GM12878 (cell line): ENCODE measurements around the gene FTO. TPM values are rescaled to one million over a fixed set of nuclear protein-coding genes. Genes with fewer than 3 reads are reported as not detected.

Experiments
- ATAC-seq: fragments of 200-7000 bp; cut with Tn5 transposase; 3 replicates; pipeline ENCODE4 v1.9.1; 2020; ENCODE audit warnings: mild to moderate bottlenecking, moderate library complexity
- BruUV-seq: library from RNA; stranded (reverse); fragments of 400-500 nt; replicated peaks from 2 replicates; lab custom pipeline; 2021; lab: Mats Ljungman, UMichigan
- CTCF ChIA-PET: fragments of 300-600 bp; sonication (Branson Sonifier 250); formaldehyde crosslinking; extraction: SDS; loops from one replicate; lab custom pipeline; 2021; ENCODE audit warnings: inconsistent platforms; lab: Yijun Ruan, JAX
- POLR2A ChIA-PET: fragments of 350-600 bp; formaldehyde crosslinking; extraction: SDS; loops from one replicate; lab custom pipeline; 2021; ENCODE audit warnings: inconsistent platforms; lab: Charles Lee
- RAD21 ChIA-PET: fragments of 300-600 bp; sonication (Branson Sonifier 250); formaldehyde crosslinking; loops from one replicate; lab custom pipeline; 2023; ENCODE audit warnings: antibody characterized with exemption; ENCODE audit not compliant: unreplicated experiment; lab: Charles Lee
- SMC1A ChIA-PET: fragments of 300-600 bp; sonication (Branson Sonifier 250); formaldehyde crosslinking; loops from one replicate; lab custom pipeline; 2023; ENCODE audit not compliant: unreplicated experiment, uncharacterized antibody; lab: Charles Lee
- DNase-seq: peaks from one replicate; pipeline ENCODE4 v3.0.0-alpha.2; 2011; ENCODE audit warnings: low read depth, low spot score
- FAIRE-seq: peaks from 3 replicates; lab custom pipeline; 2011; peaks lifted over from hg19 to GRCh38; lab: Jason Lieb, UNC
- H2AFZ ChIP-seq: 2 replicates; pipeline ENCODE4 v1.6.0; 2011; ENCODE audit warnings: low read depth, low read length, control low read depth; ENCODE audit not compliant: control insufficient read depth
- H3K27ac ChIP-seq: 2 replicates; pipeline ENCODE4 v1.5.1; 2011; ENCODE audit warnings: control low read depth; ENCODE audit not compliant: control insufficient read depth, insufficient read depth
- H3K27me3 ChIP-seq, 2 experiments: replicated peaks in 1 of 2; 2 replicates each; pipeline versions ENCODE4 v1.6.0 to v1.6.1; 2011; ENCODE audit warnings: low read length in 1 of 2; ENCODE audit not compliant: control insufficient read depth in 2 of 2, insufficient read depth in 2 of 2
- H3K36me3 ChIP-seq, 2 experiments: 2 replicates each; pipeline ENCODE4 v1.5.1; 2011; ENCODE audit warnings: low read length in 1 of 2; ENCODE audit not compliant: control insufficient read depth in 2 of 2, insufficient read depth in 2 of 2
- H3K4me1 ChIP-seq: 2 replicates; pipeline ENCODE4 v1.6.1; 2011; ENCODE audit warnings: mild to moderate bottlenecking, low read length, moderate library complexity, mixed read lengths; ENCODE audit not compliant: control insufficient read depth, insufficient read depth
- H3K4me2 ChIP-seq: 2 replicates; pipeline ENCODE4 v1.6.0; 2011; ENCODE audit warnings: control low read depth; ENCODE audit not compliant: control insufficient read depth, insufficient read depth
- H3K4me3 ChIP-seq: fragments of 200-600 bp; sonication (generic); 2 replicates; pipeline ENCODE4 v1.5.1; 2016
- H3K79me2 ChIP-seq: 2 replicates; pipeline ENCODE4 v1.6.0; 2011; ENCODE audit warnings: low read length; ENCODE audit not compliant: control insufficient read depth, insufficient read depth
- H3K9ac ChIP-seq: 2 replicates; pipeline ENCODE4 v1.8.0; 2011; ENCODE audit warnings: low read length, control low read depth, mixed read lengths; ENCODE audit not compliant: control insufficient read depth, insufficient read depth
- H3K9me3 ChIP-seq: replicated peaks from 3 replicates; pipeline ENCODE4 v1.5.1; 2011; ENCODE audit warnings: mild to moderate bottlenecking, low read length; ENCODE audit not compliant: control insufficient read depth, insufficient read depth
- H4K20me1 ChIP-seq: 2 replicates; pipeline ENCODE4 v1.6.0; 2011; ENCODE audit not compliant: control insufficient read depth, insufficient read depth
- ASH2L ChIP-seq: fragments of 300-600, 200-600 bp; sonication (generic); IDR thresholded peaks from 2 replicates; pipeline ENCODE4 v1.6.1; 2017; ENCODE audit warnings: low read depth, mild to moderate bottlenecking, borderline replicate concordance
- ATF2 ChIP-seq: IDR thresholded peaks from 2 replicates; pipeline ENCODE4 v1.6.1; 2012; ENCODE audit warnings: low read length, inconsistent platforms
- CHD1 ChIP-seq: IDR thresholded peaks from 2 replicates; pipeline ENCODE4 v1.6.1; 2012; ENCODE audit warnings: low read depth, low read length, improper control_type of control experiment
- CTCF ChIP-seq, 3 experiments: IDR thresholded peaks in 2 of 3; conservative IDR thresholded peaks in 1 of 3; 2 replicates each; pipeline ENCODE4 v1.5.1; 2011; ENCODE audit warnings: low read depth in 3 of 3, low read length in 3 of 3, mild to moderate bottlenecking in 3 of 3, control low read depth in 2 of 3, moderate library complexity in 2 of 3, inconsistent platforms in 1 of 3, mixed read lengths in 1 of 3; ENCODE audit not compliant: control insufficient read depth in 2 of 3, insufficient read depth in 1 of 3; ENCODE audit errors: extremely low read depth in 1 of 3
- ELK1 ChIP-seq: IDR thresholded peaks from 2 replicates; pipeline ENCODE4 v1.6.1; 2012; ENCODE audit warnings: low read depth, low read length, improper control_type of control experiment
- EZH2 ChIP-seq: IDR thresholded peaks from 2 replicates; pipeline ENCODE4 v1.6.1; 2012; ENCODE audit warnings: low read depth, mild to moderate bottlenecking, control low read depth, inconsistent platforms, low read length, borderline replicate concordance; ENCODE audit not compliant: control insufficient read depth
- HCFC1 ChIP-seq: fragments of 150-350 bp; IDR thresholded peaks from 2 replicates; pipeline ENCODE4 v1.6.1; 2014; ENCODE audit warnings: low read length
- JUND ChIP-seq: IDR thresholded peaks from 2 replicates; pipeline ENCODE4 v1.6.1; 2012; ENCODE audit warnings: low read depth, mild to moderate bottlenecking, low read length, improper control_type of control experiment, moderate library complexity
- LARP7 ChIP-seq: fragments of 450-650 bp; IDR thresholded peaks from 2 replicates; pipeline ENCODE4 v1.6.1; 2017; ENCODE audit warnings: mild to moderate bottlenecking
- MYC ChIP-seq: IDR thresholded peaks from 2 replicates; pipeline ENCODE4 v1.6.1; 2011; ENCODE audit warnings: mild to moderate bottlenecking, low read length, moderate library complexity, inconsistent platforms; ENCODE audit not compliant: insufficient read depth, insufficient replicate concordance, insufficient read length, severe bottlenecking
- NRF1 ChIP-seq: conservative IDR thresholded peaks from 2 replicates; pipeline ENCODE4 v1.6.1; 2011; ENCODE audit warnings: mild to moderate bottlenecking, low read depth, low read length, improper control_type of control experiment
- RB1 ChIP-seq: fragments of 450-650 bp; formaldehyde crosslinking; IDR thresholded peaks from 2 replicates; pipeline ENCODE4 v1.6.1; 2017; ENCODE audit warnings: mild to moderate bottlenecking, borderline replicate concordance
- SIX5 ChIP-seq: IDR thresholded peaks from 2 replicates; pipeline ENCODE4 v1.6.1; 2011; ENCODE audit warnings: mild to moderate bottlenecking, low read depth, low read length, moderate library complexity; ENCODE audit not compliant: severe bottlenecking
- WGBS: methylation state at CpG from one replicate; pipeline ENCODE4 v1.1.6; 2016; ENCODE audit warnings: low lambda C conversion rate; ENCODE audit not compliant: insufficient replicate concordance, insufficient coverage; ENCODE audit errors: missing lambda C conversion rate; 5-methylcytosine and 5-hydroxymethylcytosine counted together
- in situ Hi-C: fragments of 300-500 bp; cut with MboI; formaldehyde crosslinking; loops from 9 replicates; pipeline ENCODE4 v1.14.3; 2018; ENCODE audit warnings: mixed read lengths
- intact Hi-C: fragments of 100-400 bp; cut with micrococcal nuclease; formaldehyde crosslinking; loops from one replicate; pipeline ENCODE4 v1.14.2; 2022; ENCODE audit not compliant: unreplicated experiment
- polyA plus RNA-seq, 11 experiments: library from polyadenylated mRNA; depleted of rRNA in 4 of 11; unstranded in 6 of 11; stranded (reverse) in 5 of 11; fragments of >200 nt; fragmentation: Nextera tagmentation in 4 of 11; fragmentation: Illumina TruSeq in 1 of 11; extraction: Ambion mirVana in 4 of 11; extraction: Trizol in 1 of 11; gene quantifications; 1 replicate in 1 of 11; 2 replicates in 10 of 11; pipeline versions ENCODE4 v1.2.1 to v1.2.3, GENCODE V29; 2011 to 2016; ENCODE audit warnings: inconsistent platforms in 2 of 11, missing spikeins in 2 of 11, low read depth in 1 of 11
- total RNA-seq, 4 experiments: library from RNA; depleted of rRNA in 3 of 4; stranded (reverse); fragments of >200 nt in 3 of 4; fragmentation: Illumina TruSeq in 1 of 4; extraction: Trizol in 1 of 4; gene quantifications; 2 replicates each; pipeline versions ENCODE4 v1.2.1 to v1.2.3, GENCODE V29; 2013 to 2021

FTO gene
- total and polyA plus RNA-seq, 10 of the 15 experiments (the other 5 are each of a cell fraction or from before 2014, with no cell fraction given): 20.1 to 55.0 (median 47.0) TPM

- ChIA-PET RAD21 (no interaction called here), CTCF (interaction anchor here (0.6 to 3.4 kb wide), 3 partner anchors 10 to 446 kb away, joined by 3 to 17 read pairs (median 5); no protein-coding TSS in a partner anchor), SMC1A (interaction anchor here (1.0 to 2.0 kb wide), 3 partner anchors 9 to 27 kb away, joined by 3 to 5 read pairs (median 3); no protein-coding TSS in a partner anchor), POLR2A (interaction anchor here (0.8 kb wide), 1 partner anchor 1377 kb away, joined by 3 read pairs; no protein-coding TSS in a partner anchor)
- H2AFZ ChIP-seq: no peak overlapping the region
- intact Hi-C loops (loop anchor here (5.0 to 10.0 kb wide), 3 partner anchors 123 to 515 kb away; partner anchors contain the start of gene IRX3), in situ Hi-C loops (no loop called here)
- no peaks in the 10 kb centered on the region for H3K79me2 ChIP-seq
- H3K4me2 ChIP-seq: no peak overlapping the region
- FAIRE-seq (no peak), ATAC-seq (no peak), DNase-seq (no peak)
- peaks cover 6% of the 10 kb centered on the region for H3K4me1 ChIP-seq
- no peaks in the 10 kb centered on the region for H4K20me1 ChIP-seq
- no peaks in the 10 kb centered on the region for H3K27me3 ChIP-seq
- no peak overlapping the region for H3K27ac ChIP-seq
- BruUV-seq: no TSS peak
- no peaks in the 10 kb centered on the region for H3K9me3 ChIP-seq
- H3K4me3 ChIP-seq: no peak overlapping the region
- no peaks in the 10 kb centered on the region for H3K36me3 ChIP-seq
- TF ChIP-seq CHD1 (no peak), NRF1 (no peak), EZH2 (no peak), LARP7 (no peak), JUND (no peak), MYC (no peak), SIX5 (no peak)
- no peak overlapping the region for H3K9ac ChIP-seq
These were observed 65.8 kb downstream of the FTO start for GRCh38 chr16:53769787-53770186.

- intact Hi-C loops: loop anchor here (5.0 to 10.0 kb wide), 3 partner anchors 122 to 514 kb away; partner anchors contain the start of gene IRX3
- FAIRE-seq: no peak
- H2AFZ ChIP-seq: no peak overlapping the region
- TF ChIP-seq ELK1 (no peak), ASH2L (no peak), ATF2 (no peak), CTCF (IDR thresholded peaks at IDR 0.05 in 2 of 3, conservative IDR thresholded peaks at IDR 0.05 in 1 of 3; ENCODE audit: control insufficient read depth in 2 of 3, extremely low read depth in 1 of 3, insufficient read depth in 1 of 3, low read depth in 3 of 3, low read length in 3 of 3) (no peak), RB1 (no peak), HCFC1 (no peak)
These were observed 66.7 kb downstream of the FTO start for GRCh38 chr16:53770641-53771040.

More at GRCh38 chr16:53770641-53771040, 66.7 kb downstream of the FTO start:
- 84% methylated on average over 4 of the region's 4 CpGs for WGBS
- no peak overlapping the region for H3K9ac ChIP-seq
- RAD21 ChIA-PET: no interaction called here
- H3K27ac ChIP-seq: no peak overlapping the region
- ATAC-seq (no peak), DNase-seq (no peak)
- in situ Hi-C loops: no loop called here
- no peaks in the 10 kb centered on the region for H4K20me1 ChIP-seq
- no peak overlapping the region for H3K4me3 ChIP-seq
- CTCF ChIA-PET: no interaction called here
- no TSS peak for BruUV-seq
- H3K27me3 ChIP-seq: no peaks in the 10 kb centered on the region
- no peaks in the 10 kb centered on the region for H3K9me3 ChIP-seq
- no peaks in the 10 kb centered on the region for H3K79me2 ChIP-seq
- no peaks in the 10 kb centered on the region for H3K36me3 ChIP-seq
- no peak overlapping the region for H3K4me2 ChIP-seq
- peaks cover 6% of the 10 kb centered on the region for H3K4me1 ChIP-seq
- POLR2A ChIA-PET: no interaction called here
- SMC1A ChIA-PET: interaction anchor here (1.0 kb wide), 1 partner anchor 13 kb away, joined by 3 read pairs; no protein-coding TSS in a partner anchor
